HCT116 (cell line): ENCODE data around the gene MTA1. TPM values are rescaled to one million over a fixed set of nuclear protein-coding genes. Genes with fewer than 3 reads are reported as not detected.
A peak's percentile ranks its signal among the peaks of the same experiment; 100 is the strongest.

Experiments
- ATAC-seq: fragments of 200-7000 bp; cut with Tn5 transposase; 2 replicates; pipeline ENCODE4 v1.9.1; 2020; ENCODE audit warnings: mild to moderate bottlenecking, moderate library complexity
- BruUV-seq: library from RNA; stranded (reverse); fragments of 400-500 nt; replicated peaks from 2 replicates; lab custom pipeline; 2021; lab: Mats Ljungman, UMichigan
- CTCF ChIA-PET: fragments of 300-600 bp; sonication (Branson Sonifier 250); formaldehyde crosslinking; loops from one replicate; lab custom pipeline; 2021; ENCODE audit warnings: antibody characterized with exemption; lab: Charles Lee
- POLR2A ChIA-PET: fragments of 300-600, 350-600 bp; sonication (Branson Sonifier 250); formaldehyde crosslinking; loops from one replicate; lab custom pipeline; 2021; ENCODE audit warnings: antibody characterized with exemption; lab: Charles Lee
- RAD21 ChIA-PET, 2 experiments: fragments of 300-600 bp; sonication (Branson Sonifier 250); formaldehyde crosslinking; loops; one replicate each; lab custom pipeline; 2023; ENCODE audit warnings: low total read pairs in 2 of 2; ENCODE audit not compliant: uncharacterized antibody in 2 of 2, unreplicated experiment in 2 of 2, low non-redundant PET in 1 of 2; lab: Charles Lee
- DNase-seq: peaks from one replicate; pipeline ENCODE4 v3.0.0-alpha.2; 2010; ENCODE audit warnings: low read depth, low spot score
- H2AFZ ChIP-seq: fragments of 200-600 bp; shearing (Covaris generic), sonication (generic); 2 replicates; pipeline ENCODE4 v1.6.1; 2017; ENCODE audit warnings: low read depth, mixed run types, mixed read lengths, antibody characterized with exemption, low read length; ENCODE audit not compliant: poor library complexity, severe bottlenecking
- H3K27ac ChIP-seq: 2 replicates; pipeline ENCODE4 v1.5.1; 2012; ENCODE audit warnings: low read depth, low read length
- H3K27me3 ChIP-seq: fragments of 200-600 bp; sonication (generic); 2 replicates; pipeline ENCODE4 v1.6.1; 2016; ENCODE audit warnings: mixed run types, low read length, mixed read lengths; ENCODE audit not compliant: insufficient read depth
- H3K36me3 ChIP-seq, 2 experiments: fragments of 200-500 bp in 1 of 2; fragments of 200-600 bp in 1 of 2; sonication (Bioruptor generic) in 1 of 2; sonication (generic) in 1 of 2; 2 replicates each; pipeline versions ENCODE4 v1.5.1 to v1.6.1; 2014 to 2016; ENCODE audit warnings: low read length in 2 of 2, inconsistent platforms in 1 of 2, mixed read lengths in 1 of 2, mixed run types in 1 of 2; ENCODE audit not compliant: insufficient read depth in 2 of 2, control insufficient read depth in 1 of 2
- H3K4me1 ChIP-seq, 2 experiments: fragments of 200-600 bp in 1 of 2; sonication (generic) in 1 of 2; 2 replicates each; pipeline versions ENCODE4 v1.5.1 to v1.6.1; 2012 to 2017; ENCODE audit warnings: low read length in 2 of 2, inconsistent platforms in 1 of 2, mild to moderate bottlenecking in 1 of 2, mixed read lengths in 1 of 2, mixed run types in 1 of 2, moderate library complexity in 1 of 2; ENCODE audit not compliant: insufficient read depth in 2 of 2, control insufficient read depth in 1 of 2
- H3K4me2 ChIP-seq: fragments of 200-600 bp; sonication (generic); 2 replicates; pipeline ENCODE4 v1.6.1; 2017; ENCODE audit warnings: mixed run types, low read length, mixed read lengths
- H3K4me3 ChIP-seq, 2 experiments: fragments of 200-600 bp in 1 of 2; sonication (generic) in 1 of 2; replicated peaks in 1 of 2; 2 replicates each; pipeline ENCODE4 v1.5.1; 2011 to 2016; ENCODE audit warnings: low read length in 2 of 2, control low read depth in 1 of 2, low read depth in 1 of 2, mild to moderate bottlenecking in 1 of 2, mixed read lengths in 1 of 2, mixed run types in 1 of 2
- H3K79me2 ChIP-seq: fragments of 200-600 bp; sonication (generic); 2 replicates; pipeline ENCODE4 v1.6.1; 2017; ENCODE audit warnings: mild to moderate bottlenecking, mixed run types, low read length, moderate library complexity, mixed read lengths; ENCODE audit not compliant: insufficient read depth
- H3K9ac ChIP-seq: fragments of 200-600 bp; sonication (generic); 2 replicates; pipeline ENCODE4 v1.6.1; 2016; ENCODE audit warnings: low read length, mixed read lengths
- H3K9me2 ChIP-seq: fragments of 200-600 bp; sonication (generic), shearing (Covaris generic); 2 replicates; pipeline ENCODE4 v1.6.1; 2017; ENCODE audit warnings: mixed run types, mild to moderate bottlenecking, moderate library complexity; ENCODE audit not compliant: insufficient read depth
- H3K9me3 ChIP-seq, 2 experiments: fragments of 200-500 bp in 1 of 2; fragments of 200-600 bp in 1 of 2; sonication (Bioruptor generic) in 1 of 2; sonication (generic) in 1 of 2; 2 replicates each; pipeline ENCODE4 v1.6.1; 2014 to 2017; ENCODE audit warnings: low read length in 2 of 2, mixed read lengths in 2 of 2, inconsistent platforms in 1 of 2, low read depth in 1 of 2, mild to moderate bottlenecking in 1 of 2, mixed run types in 1 of 2, moderate library complexity in 1 of 2; ENCODE audit not compliant: control insufficient read depth in 1 of 2, insufficient read depth in 1 of 2
- H4K20me1 ChIP-seq: fragments of 200-600 bp; sonication (generic), shearing (Covaris generic); 2 replicates; pipeline ENCODE4 v1.6.1; 2017; ENCODE audit warnings: mixed run types, mild to moderate bottlenecking, moderate library complexity; ENCODE audit not compliant: insufficient read depth
- CTCF ChIP-seq, 3 experiments: fragments of 200-600 bp in 1 of 3; sonication (generic) in 1 of 3; IDR thresholded peaks in 2 of 3; conservative IDR thresholded peaks in 1 of 3; 2 replicates each; pipeline ENCODE4 v1.5.1; 2012 to 2017; ENCODE audit warnings: low read depth in 2 of 3, low read length in 2 of 3, antibody characterized with exemption in 1 of 3, borderline replicate concordance in 1 of 3, control low read depth in 1 of 3, mild to moderate bottlenecking in 1 of 3, mixed read lengths in 1 of 3, mixed run types in 1 of 3, moderate library complexity in 1 of 3; ENCODE audit not compliant: insufficient read depth in 1 of 3
- ELF1 ChIP-seq: IDR thresholded peaks from 2 replicates; pipeline ENCODE4 v1.6.1; 2012; ENCODE audit warnings: low read depth, borderline replicate concordance
- RAD21 ChIP-seq: IDR thresholded peaks from 2 replicates; pipeline ENCODE4 v1.6.1; 2012; ENCODE audit warnings: low read depth, mild to moderate bottlenecking
- SP1 ChIP-seq: IDR thresholded peaks from 2 replicates; pipeline ENCODE4 v1.6.1; 2012; ENCODE audit warnings: low read depth
- YY1 ChIP-seq: IDR thresholded peaks from 2 replicates; pipeline ENCODE4 v1.6.1; 2011; ENCODE audit warnings: low read length, low read depth, moderate library complexity, mild to moderate bottlenecking; ENCODE audit not compliant: insufficient replicate concordance; ENCODE audit errors: extremely low read depth
- ZFX ChIP-seq: fragments of 450-650 bp; IDR thresholded peaks from 2 replicates; pipeline ENCODE4 v1.6.1; 2017
- intact Hi-C: fragments of 100-400 bp; cut with micrococcal nuclease; formaldehyde crosslinking; loops from 2 replicates; pipeline ENCODE4 v1.10.0; 2022
- total RNA-seq: library from RNA; stranded (reverse); gene quantifications from one replicate; pipeline ENCODE4 v1.2.1, GENCODE V29; 2021; ENCODE audit not compliant: unreplicated experiment

Gene MTA1
- total RNA-seq, 1 experiment from 2014 or later = 229 TPM

DNA sequence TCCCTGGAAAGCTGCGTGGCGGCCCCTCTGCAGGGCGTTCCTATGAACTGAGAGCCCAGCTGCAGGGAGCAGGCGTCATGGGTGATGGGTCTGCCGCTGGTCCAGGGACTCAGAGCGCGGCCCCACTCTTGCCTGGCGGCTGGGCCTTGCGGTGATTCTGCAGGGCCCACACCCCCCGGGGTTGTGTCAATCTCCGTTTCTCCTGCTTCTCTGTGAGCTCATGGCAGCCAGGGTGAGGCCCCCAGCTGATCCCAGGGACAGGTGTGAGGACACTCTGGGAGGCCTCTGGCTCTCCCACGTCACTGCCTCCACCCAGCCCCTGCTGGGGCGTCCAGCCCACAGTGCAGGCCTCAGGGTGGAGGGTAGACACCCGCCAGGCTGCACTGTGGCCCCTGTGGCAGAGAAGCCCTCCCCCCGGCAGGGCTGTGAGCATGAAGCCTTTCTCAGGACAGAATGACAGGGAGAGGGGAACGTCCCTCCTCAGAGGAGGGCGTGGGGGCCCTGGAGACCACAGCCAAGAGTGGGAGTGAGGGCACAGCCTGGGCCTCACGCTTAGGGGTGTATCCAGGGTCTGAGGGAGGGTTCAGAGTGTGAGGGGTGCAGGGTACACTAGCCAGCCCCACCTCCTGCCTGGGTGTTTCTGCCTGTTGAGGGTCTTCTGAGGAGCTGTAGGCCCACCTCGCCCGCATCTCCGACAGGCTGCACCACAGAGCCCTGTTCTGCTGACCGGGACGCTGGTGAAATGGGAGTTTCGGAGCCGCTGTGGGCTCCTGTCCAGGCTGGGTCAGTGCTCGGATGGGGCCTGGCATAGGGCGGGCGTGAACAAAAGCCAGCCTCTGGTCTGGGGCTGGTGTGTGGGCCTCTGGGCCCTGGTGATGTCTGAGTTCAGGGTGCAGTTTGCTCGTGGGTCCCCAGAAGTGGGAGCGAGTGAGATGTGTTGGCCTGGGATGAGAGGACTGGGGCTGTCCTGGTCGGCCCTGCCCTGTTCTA lies 28.3 kb downstream of the MTA1 start:
- no TSS peak for BruUV-seq
- Histone ChIP-seq H3K4me2 (no peak overlapping the region), H3K4me1 (no peaks in the 10 kb centered on the region), H3K9me3 (no peaks in the 10 kb centered on the region), H3K27ac (no peak overlapping the region; the same call in 1 of the 2 replicates), H3K36me3 (peaks cover 6 to 23% of the 10 kb centered on the region in 2 experiments; a peak in 3 of 4 replicates), H3K27me3 (no peaks in the 10 kb centered on the region), H3K4me3 (no peak overlapping the region), H3K9ac (no peak overlapping the region), H4K20me1 (no peaks in the 10 kb centered on the region), H2AFZ (no peak overlapping the region), H3K9me2 (no peaks in the 10 kb centered on the region), H3K79me2 (peaks cover 20% of the 10 kb centered on the region; the same call in 1 of the 2 replicates)
- intact Hi-C loops = no loop called here
- ChIA-PET POLR2A (no interaction called here), CTCF (interaction anchor here (0.7 to 1.4 kb wide), 3 partner anchors 9 to 80 kb away, joined by 4 to 9 read pairs (median 4); no protein-coding TSS in a partner anchor), RAD21 (no interaction called here)
- ATAC-seq = peak; percentile 29
- no peak for DNase-seq
- TF ChIP-seq ELF1 (no peak), ZFX (peak; percentile 17; the same call in 1 of the 2 replicates), SP1 (no peak)

DNA sequence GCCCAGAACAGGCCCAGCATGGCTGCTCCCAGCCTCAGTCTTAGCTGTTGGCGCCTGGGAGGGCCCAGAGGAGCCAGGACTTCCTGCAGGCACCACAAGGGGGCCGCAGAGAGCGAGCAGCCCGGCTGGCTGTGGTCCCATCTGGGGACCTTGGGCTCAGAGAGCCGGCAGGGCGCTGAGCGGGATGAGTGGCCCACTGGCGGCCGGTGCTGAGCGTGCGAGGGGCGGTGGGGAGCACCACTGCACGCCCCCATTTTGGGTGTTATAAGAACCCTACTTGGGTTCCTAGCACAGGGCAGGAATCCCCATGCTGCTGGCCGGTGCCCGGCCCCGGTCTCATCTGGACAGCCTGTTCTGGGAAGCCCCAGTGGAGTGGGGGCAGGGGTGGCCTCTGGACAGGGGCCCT lies 29.1 kb downstream of the MTA1 start:
- no peaks in the 10 kb centered on the region for H3K9me3 ChIP-seq
- DNase-seq (no peak), ATAC-seq (peak; percentile 88)
- intact Hi-C loops = no loop called here
- H3K36me3 ChIP-seq = peaks cover 6 to 22% of the 10 kb centered on the region in 2 experiments; a peak in 3 of 4 replicates
- H4K20me1 ChIP-seq = no peaks in the 10 kb centered on the region
- H2AFZ ChIP-seq = no peak overlapping the region
- ChIA-PET POLR2A (no interaction called here), RAD21 (no interaction called here), CTCF (interaction anchor here (0.7 to 1.4 kb wide), 3 partner anchors 9 to 80 kb away, joined by 4 to 9 read pairs (median 4); no protein-coding TSS in a partner anchor)
- H3K4me1 ChIP-seq = no peaks in the 10 kb centered on the region
- no peaks in the 10 kb centered on the region for H3K9me2 ChIP-seq
- no peak overlapping the region for H3K4me3 ChIP-seq
- no TSS peak for BruUV-seq
- no peaks in the 10 kb centered on the region for H3K27me3 ChIP-seq
- H3K79me2 ChIP-seq = peaks cover 20% of the 10 kb centered on the region; the same call in 1 of the 2 replicates
- H3K9ac ChIP-seq = no peak overlapping the region
- no peak overlapping the region for H3K27ac ChIP-seq
- H3K4me2 ChIP-seq = no peak overlapping the region
- TF ChIP-seq YY1 = no peak
- peak; percentile 61 for TF ChIP-seq RAD21
- TF ChIP-seq CTCF (IDR thresholded peaks at IDR 0.05 in 2 of 3, conservative IDR thresholded peaks at IDR 0.05 in 1 of 3; ENCODE audit: borderline replicate concordance in 1 of 3, insufficient read depth in 1 of 3, low read depth in 2 of 3, low read length in 2 of 3) = peak; percentile 58 to 85 (median 72); a peak in 5 of 6 replicates
